Loucy (cell line): ENCODE measurements around the gene HOXB8.

ENCODE experiments used
- H2AFZ ChIP-seq: fragments of 200-600 bp; sonication (generic); 2 replicates; pipeline ENCODE4 v1.6.0; 2016; ENCODE audit warnings: antibody characterized with exemption, mild to moderate bottlenecking, low read length, moderate library complexity
- H3F3A ChIP-seq: fragments of 200-600 bp; 2 replicates; pipeline ENCODE4 v1.6.0; 2016; ENCODE audit warnings: antibody characterized with exemption, low read depth, mild to moderate bottlenecking
- H3K27me3 ChIP-seq: fragments of 200-600 bp; sonication (generic); 2 replicates; pipeline ENCODE4 v1.6.1; 2014; ENCODE audit warnings: low read length, mild to moderate bottlenecking; ENCODE audit not compliant: insufficient read depth, poor library complexity, severe bottlenecking
- H3K36me3 ChIP-seq: fragments of 200-600 bp; sonication (generic); 2 replicates; pipeline ENCODE4 v1.6.1; 2016; ENCODE audit warnings: low read length; ENCODE audit not compliant: insufficient read depth
- H3K4me1 ChIP-seq: fragments of 200-600 bp; sonication (generic); 2 replicates; pipeline ENCODE4 v1.5.1; 2014; ENCODE audit warnings: low read length, mild to moderate bottlenecking; ENCODE audit not compliant: insufficient read depth, poor library complexity, severe bottlenecking
- H3K4me2 ChIP-seq: fragments of 200-600 bp; sonication (generic); 2 replicates; pipeline ENCODE4 v1.6.0; 2014; ENCODE audit warnings: antibody characterized with exemption, low read length, low read depth, mild to moderate bottlenecking; ENCODE audit not compliant: poor library complexity, severe bottlenecking
- H3K4me3 ChIP-seq: fragments of 200-600 bp; sonication (generic); 2 replicates; pipeline ENCODE4 v1.5.1; 2014; ENCODE audit warnings: low read length, mild to moderate bottlenecking, mixed read lengths; ENCODE audit not compliant: poor library complexity, severe bottlenecking
- H3K79me2 ChIP-seq: fragments of 200-600 bp; sonication (generic); 2 replicates; pipeline ENCODE4 v1.6.1; 2014; ENCODE audit warnings: low read length; ENCODE audit not compliant: insufficient read depth
- H3K9ac ChIP-seq: fragments of 200-600 bp; sonication (generic); 2 replicates; pipeline ENCODE4 v1.6.0; 2014; ENCODE audit warnings: mild to moderate bottlenecking, low read depth, low read length, moderate library complexity; ENCODE audit not compliant: poor library complexity, severe bottlenecking
- H3K9me2 ChIP-seq: fragments of 200-600 bp; sonication (generic); replicated peaks from 2 replicates; pipeline ENCODE4 v1.6.1; 2016; ENCODE audit warnings: low read depth, low read length, mixed read lengths
- H3K9me3 ChIP-seq: fragments of 200-600 bp; sonication (generic); 2 replicates; pipeline ENCODE4 v1.6.1; 2014; ENCODE audit warnings: mild to moderate bottlenecking, antibody characterized with exemption, low read length, low read depth; ENCODE audit not compliant: insufficient read depth
- H4K20me1 ChIP-seq: fragments of 200-600 bp; sonication (generic); 2 replicates; pipeline ENCODE4 v1.6.0; 2014; ENCODE audit warnings: antibody characterized with exemption, low read length, mild to moderate bottlenecking; ENCODE audit not compliant: insufficient read depth, poor library complexity, severe bottlenecking
- CTCF ChIP-seq: fragments of 200-600 bp; sonication (generic); conservative IDR thresholded peaks from 2 replicates; pipeline ENCODE4 v1.5.1; 2014; ENCODE audit warnings: mild to moderate bottlenecking, antibody characterized with exemption, low read length
- EZH2phosphoT487 ChIP-seq: fragments of 200-600 bp; IDR thresholded peaks from 2 replicates; pipeline ENCODE4 v1.6.1; 2018; ENCODE audit warnings: antibody characterized with exemption, mild to moderate bottlenecking, moderate library complexity, borderline replicate concordance

The HOXB8 gene

GRCh38 chr17:48570325-48571023 is 44.6 kb downstream of the HOXB8 start:
- peaks cover 87% of the 10 kb centered on the region for H3K36me3 ChIP-seq
- H3F3A ChIP-seq: peaks cover 3% of the 10 kb centered on the region; the same call in 1 of the 2 replicates
- peak overlapping the region; percentile 98 for H3K4me2 ChIP-seq
- peaks cover 81% of the 10 kb centered on the region for H4K20me1 ChIP-seq
- H3K27me3 ChIP-seq: no peaks in the 10 kb centered on the region
- peak overlapping the region; percentile 89 for H3K4me3 ChIP-seq
- H3K4me1 ChIP-seq: peaks cover 98% of the 10 kb centered on the region
- peak overlapping the region; percentile 95 for H3K9ac ChIP-seq
- H3K9me3 ChIP-seq: no peaks in the 10 kb centered on the region
- TF ChIP-seq EZH2phosphoT487 (no peak), CTCF (no peak)
- H3K79me2 ChIP-seq: peaks cover 100% of the 10 kb centered on the region
- no peaks in the 10 kb centered on the region for H3K9me2 ChIP-seq
- no peak overlapping the region for H2AFZ ChIP-seq

- H3K27me3 ChIP-seq: no peaks in the 10 kb centered on the region
- peaks cover 100% of the 10 kb centered on the region for H3K79me2 ChIP-seq
- peaks cover 98% of the 10 kb centered on the region for H3K4me1 ChIP-seq
- no peak overlapping the region for H2AFZ ChIP-seq
- H4K20me1 ChIP-seq: peaks cover 81% of the 10 kb centered on the region
- no peaks in the 10 kb centered on the region for H3K9me2 ChIP-seq
- H3K9me3 ChIP-seq: no peaks in the 10 kb centered on the region
- peak overlapping the region; percentile 98 for H3K4me2 ChIP-seq
- peak overlapping the region; percentile 89 for H3K4me3 ChIP-seq
- H3F3A ChIP-seq: peaks cover 3% of the 10 kb centered on the region; the same call in 1 of the 2 replicates
- TF ChIP-seq EZH2phosphoT487: no peak
- TF ChIP-seq CTCF: 0 out of 2 replicates have a peak, but pooled peaks have one; percentile 11
- peaks cover 87% of the 10 kb centered on the region for H3K36me3 ChIP-seq
- H3K9ac ChIP-seq: peak overlapping the region; percentile 95
Measured at GRCh38 chr17:48569674-48570324, 45.3 kb downstream of the HOXB8 start.

DNA sequence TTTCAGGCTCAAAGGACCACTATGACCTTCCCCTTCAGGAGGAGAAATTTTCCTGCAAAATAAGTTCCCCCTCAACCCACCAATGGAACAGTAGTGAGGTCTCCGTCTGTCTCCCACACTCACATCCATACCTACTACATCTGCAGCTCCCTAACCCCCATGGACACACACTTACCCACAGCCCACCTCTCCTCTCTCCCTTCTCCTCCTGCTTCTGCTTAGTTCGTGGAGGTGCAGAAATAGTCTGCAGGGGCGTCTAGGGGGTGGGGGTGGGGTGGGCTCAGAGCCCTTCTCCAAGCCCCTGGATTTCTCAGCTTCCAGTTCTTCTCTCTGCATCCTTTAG is 45.9 kb downstream of the HOXB8 start:
- H3K9me2 ChIP-seq: no peaks in the 10 kb centered on the region
- H3K4me2 ChIP-seq: peak overlapping the region; percentile 98
- H3K79me2 ChIP-seq: peaks cover 100% of the 10 kb centered on the region
- peak overlapping the region; percentile 95 for H3K9ac ChIP-seq
- H3K4me1 ChIP-seq: peaks cover 93% of the 10 kb centered on the region
- peak overlapping the region; percentile 89 for H3K4me3 ChIP-seq
- H3K27me3 ChIP-seq: no peaks in the 10 kb centered on the region
- peaks cover 79% of the 10 kb centered on the region for H4K20me1 ChIP-seq
- TF ChIP-seq CTCF (no peak), EZH2phosphoT487 (no peak)
- H2AFZ ChIP-seq: no peak overlapping the region
- H3F3A ChIP-seq: peaks cover 3% of the 10 kb centered on the region; the same call in 1 of the 2 replicates
- H3K36me3 ChIP-seq: peaks cover 86% of the 10 kb centered on the region
- H3K9me3 ChIP-seq: no peaks in the 10 kb centered on the region
